ENCODE results near the gene CACNA1E.

Gene CACNA1E

DNA sequence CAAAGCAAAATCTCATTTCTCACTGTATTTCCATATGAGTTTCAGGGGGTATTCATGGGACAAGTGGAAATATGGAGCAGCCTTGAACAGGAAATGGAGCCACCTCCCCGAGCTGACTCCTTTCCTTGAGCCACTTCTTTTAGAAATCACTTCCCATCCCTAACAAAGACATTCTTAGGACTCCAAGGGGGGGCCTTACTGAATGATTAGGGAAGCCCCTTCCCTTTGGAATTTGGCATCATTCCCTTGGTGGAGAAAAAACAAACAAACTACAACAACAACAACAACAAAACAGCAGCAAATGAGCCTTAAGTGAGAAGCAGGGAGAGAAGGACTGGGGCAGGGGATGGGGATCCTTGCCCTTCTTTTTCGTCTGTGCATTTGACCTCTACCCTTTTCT is 299.9 kb downstream of the CACNA1E start:
- H3K9ac ChIP-seq (ENCODE audit: low read length), result no peak overlapping the region
- H3K79me2 ChIP-seq (ENCODE audit: insufficient read depth, low read length), result no peaks in the 10 kb centered on the region
- no peaks in the 10 kb centered on the region for H3K36me3 ChIP-seq (ENCODE audit: low read length)
- no peak overlapping the region for H2AFZ ChIP-seq (ENCODE audit: low read depth, low read length, severe bottlenecking)
- H3K9me3 ChIP-seq (ENCODE audit: insufficient read depth, low read length), result no peaks in the 10 kb centered on the region
- H3K4me3 ChIP-seq (ENCODE audit: insufficient read depth, low read length, poor library complexity, severe bottlenecking), result no peak overlapping the region
- H3K9me2 ChIP-seq (replicated peaks; ENCODE audit: insufficient read depth, low read length), result no peaks in the 10 kb centered on the region
- no peaks in the 10 kb centered on the region for H3K27me3 ChIP-seq (ENCODE audit: low read length)
- no peak overlapping the region for H3K4me2 ChIP-seq (ENCODE audit: low read depth, low read length, poor library complexity, severe bottlenecking)
- no peaks in the 10 kb centered on the region for H4K20me1 ChIP-seq (ENCODE audit: low read depth, low read length)
- no peaks in the 10 kb centered on the region for H3F3A ChIP-seq (ENCODE audit: insufficient read depth)
- H3K27ac ChIP-seq (ENCODE audit: low read depth, low read length), result no peak overlapping the region
- TF ChIP-seq, protein P1, sequence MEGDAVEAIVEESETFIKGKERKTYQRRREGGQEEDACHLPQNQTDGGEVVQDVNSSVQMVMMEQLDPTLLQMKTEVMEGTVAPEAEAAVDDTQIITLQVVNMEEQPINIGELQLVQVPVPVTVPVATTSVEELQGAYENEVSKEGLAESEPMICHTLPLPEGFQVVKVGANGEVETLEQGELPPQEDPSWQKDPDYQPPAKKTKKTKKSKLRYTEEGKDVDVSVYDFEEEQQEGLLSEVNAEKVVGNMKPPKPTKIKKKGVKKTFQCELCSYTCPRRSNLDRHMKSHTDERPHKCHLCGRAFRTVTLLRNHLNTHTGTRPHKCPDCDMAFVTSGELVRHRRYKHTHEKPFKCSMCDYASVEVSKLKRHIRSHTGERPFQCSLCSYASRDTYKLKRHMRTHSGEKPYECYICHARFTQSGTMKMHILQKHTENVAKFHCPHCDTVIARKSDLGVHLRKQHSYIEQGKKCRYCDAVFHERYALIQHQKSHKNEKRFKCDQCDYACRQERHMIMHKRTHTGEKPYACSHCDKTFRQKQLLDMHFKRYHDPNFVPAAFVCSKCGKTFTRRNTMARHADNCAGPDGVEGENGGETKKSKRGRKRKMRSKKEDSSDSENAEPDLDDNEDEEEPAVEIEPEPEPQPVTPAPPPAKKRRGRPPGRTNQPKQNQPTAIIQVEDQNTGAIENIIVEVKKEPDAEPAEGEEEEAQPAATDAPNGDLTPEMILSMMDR (IDR thresholded peaks at IDR 0.05; ENCODE audit: insufficient read depth, low read length, poor library complexity, severe bottlenecking), result no peak
- TF ChIP-seq EZH2phosphoT487 (conservative IDR thresholded peaks at IDR 0.05; ENCODE audit: low read length), result no peak

DNA sequence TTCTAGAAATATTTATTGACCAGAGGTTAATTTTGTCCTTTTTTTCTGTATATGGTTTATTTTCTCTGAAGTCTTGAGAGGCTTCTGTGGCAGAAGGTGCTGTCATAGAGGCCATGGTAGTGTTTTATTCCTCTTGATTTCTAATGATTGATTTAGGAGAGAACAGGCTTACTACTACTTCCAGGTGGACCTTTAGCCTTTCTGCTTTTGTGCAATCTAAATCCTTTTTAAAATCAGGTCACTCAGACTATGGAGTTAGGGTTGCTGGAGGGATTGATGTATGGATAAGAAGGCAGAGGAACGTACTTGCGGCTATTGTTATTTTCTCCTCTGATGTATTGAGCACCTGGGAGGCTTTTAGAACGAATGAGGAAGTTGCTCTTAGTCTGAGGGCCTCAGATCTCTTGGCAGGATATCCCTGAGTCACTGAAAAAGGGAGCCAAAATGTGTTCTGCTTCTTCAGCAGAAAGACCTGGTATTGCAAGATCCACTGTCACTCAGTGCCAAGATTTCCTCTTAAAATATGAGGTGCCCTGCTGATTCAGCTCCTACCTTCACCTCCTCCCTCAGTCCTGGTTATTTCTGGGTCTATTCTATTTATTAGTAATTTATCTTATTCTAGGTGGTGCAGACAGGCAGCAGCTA is 300.8 kb downstream of the CACNA1E start:
- no peaks in the 10 kb centered on the region for H3K79me2 ChIP-seq (ENCODE audit: insufficient read depth, low read length)
- no peak overlapping the region for H3K4me3 ChIP-seq (ENCODE audit: insufficient read depth, low read length, poor library complexity, severe bottlenecking)

DNA sequence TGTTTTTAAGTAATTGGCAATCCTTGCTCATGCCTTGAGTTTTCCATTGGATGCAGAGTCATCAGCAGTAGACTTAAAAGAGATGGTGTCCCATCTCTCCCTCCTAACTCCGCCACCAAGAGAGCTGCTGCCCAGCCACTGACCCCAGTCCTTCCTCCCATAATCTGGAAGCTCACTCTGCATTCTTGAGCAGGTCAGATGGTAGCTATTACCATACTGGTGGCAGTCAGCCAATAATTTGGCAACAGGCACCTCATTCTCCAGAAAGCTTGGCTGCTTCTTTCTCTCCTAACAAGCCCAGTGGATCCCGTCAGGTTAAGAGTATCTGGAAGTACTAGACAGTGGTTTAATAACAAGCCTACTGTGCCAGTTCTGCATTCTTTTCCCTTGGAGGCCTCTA is 306.1 kb downstream of the CACNA1E start:
- H3K79me2 ChIP-seq (ENCODE audit: insufficient read depth, low read length), result no peaks in the 10 kb centered on the region
- no peaks in the 10 kb centered on the region for H3K27me3 ChIP-seq (ENCODE audit: low read length)

More for the DNA sequence above, 300.8 kb downstream of the CACNA1E start:
- no peak overlapping the region for H2AFZ ChIP-seq (ENCODE audit: low read depth, low read length, severe bottlenecking)
- H3K9ac ChIP-seq (ENCODE audit: low read length), result no peak overlapping the region
- no peaks in the 10 kb centered on the region for H4K20me1 ChIP-seq (ENCODE audit: low read depth, low read length)
- no peaks in the 10 kb centered on the region for H3K36me3 ChIP-seq (ENCODE audit: low read length)
- H3K9me3 ChIP-seq (ENCODE audit: insufficient read depth, low read length), result no peaks in the 10 kb centered on the region
- no peaks in the 10 kb centered on the region for H3F3A ChIP-seq (ENCODE audit: insufficient read depth)
- H3K27me3 ChIP-seq (ENCODE audit: low read length), result no peaks in the 10 kb centered on the region
- H3K27ac ChIP-seq (ENCODE audit: low read depth, low read length), result no peak overlapping the region
- no peak overlapping the region for H3K4me2 ChIP-seq (ENCODE audit: low read depth, low read length, poor library complexity, severe bottlenecking)
- H3K9me2 ChIP-seq (replicated peaks; ENCODE audit: insufficient read depth, low read length), result no peaks in the 10 kb centered on the region
- TF ChIP-seq EZH2phosphoT487 (conservative IDR thresholded peaks at IDR 0.05; ENCODE audit: low read length), result no peak
- TF ChIP-seq, protein P1 (IDR thresholded peaks at IDR 0.05; ENCODE audit: insufficient read depth, low read length, poor library complexity, severe bottlenecking), result no peak

More for the DNA sequence above, 306.1 kb downstream of the CACNA1E start:
- no peaks in the 10 kb centered on the region for H3F3A ChIP-seq (ENCODE audit: insufficient read depth)
- H2AFZ ChIP-seq (ENCODE audit: low read depth, low read length, severe bottlenecking), result no peak overlapping the region
- no peaks in the 10 kb centered on the region for H3K36me3 ChIP-seq (ENCODE audit: low read length)
- H4K20me1 ChIP-seq (ENCODE audit: low read depth, low read length), result no peaks in the 10 kb centered on the region
- H3K9ac ChIP-seq (ENCODE audit: low read length), result no peak overlapping the region
- no peak overlapping the region for H3K4me3 ChIP-seq (ENCODE audit: insufficient read depth, low read length, poor library complexity, severe bottlenecking)
- H3K27ac ChIP-seq (ENCODE audit: low read depth, low read length), result no peak overlapping the region
- no peaks in the 10 kb centered on the region for H3K9me2 ChIP-seq (replicated peaks; ENCODE audit: insufficient read depth, low read length)
- TF ChIP-seq, protein P1 (IDR thresholded peaks at IDR 0.05; ENCODE audit: insufficient read depth, low read length, poor library complexity, severe bottlenecking), result no peak
- no peak for TF ChIP-seq EZH2phosphoT487 (conservative IDR thresholded peaks at IDR 0.05; ENCODE audit: low read length)
- no peak overlapping the region for H3K4me2 ChIP-seq (ENCODE audit: low read depth, low read length, poor library complexity, severe bottlenecking)
- no peaks in the 10 kb centered on the region for H3K9me3 ChIP-seq (ENCODE audit: insufficient read depth, low read length)

Data from SU-DHL-6 (cell line).